ENCODE data around the gene CDH26. TPM values are rescaled to one million over a fixed set of nuclear protein-coding genes. Genes with fewer than 3 reads are reported as not detected.

CDH26 gene
- total and polyA plus RNA-seq, 10 of the 15 experiments (the other 5 are each of a cell fraction or from before 2014, with no cell fraction given): 0.03 to 0.19 (median 0.08) TPM; not detected in 4

- Histone ChIP-seq H3K79me2 (ENCODE audit: control insufficient read depth, insufficient read depth, low read length) (no peaks in the 10 kb centered on the region), H3K9ac (ENCODE audit: control insufficient read depth, insufficient read depth, low read length) (no peak overlapping the region), H3K4me1 (ENCODE audit: control insufficient read depth, insufficient read depth, low read length) (no peaks in the 10 kb centered on the region), H3K36me3 (ENCODE audit: control insufficient read depth in 2 of 2, insufficient read depth in 2 of 2, low read length in 1 of 2) (no peaks in the 10 kb centered on the region), H3K27me3 (replicated peaks in 1 of 2; ENCODE audit: control insufficient read depth in 2 of 2, insufficient read depth in 2 of 2, low read length in 1 of 2) (no peaks in the 10 kb centered on the region), H4K20me1 (ENCODE audit: control insufficient read depth, insufficient read depth) (no peaks in the 10 kb centered on the region), H3K27ac (ENCODE audit: control insufficient read depth, insufficient read depth) (no peak overlapping the region), H2AFZ (ENCODE audit: control insufficient read depth, low read depth, low read length) (no peak overlapping the region), H3K4me2 (ENCODE audit: control insufficient read depth, insufficient read depth) (no peak overlapping the region), H3K4me3 (no peak overlapping the region), H3K9me3 (replicated peaks; ENCODE audit: control insufficient read depth, insufficient read depth, low read length) (no peaks in the 10 kb centered on the region)
- ChIA-PET CTCF (no interaction called here), RAD21 (ENCODE audit: unreplicated experiment) (no interaction called here), POLR2A (no interaction called here), SMC1A (ENCODE audit: uncharacterized antibody, unreplicated experiment) (no interaction called here)
- ATAC-seq: no peak
- BruUV-seq (replicated peaks): no TSS peak
- in situ Hi-C loops (cut with MboI) (no loop called here), intact Hi-C loops (cut with micrococcal nuclease; ENCODE audit: unreplicated experiment) (no loop called here)
- DNase-seq (ENCODE audit: low read depth, low spot score): no peak
- FAIRE-seq: no peak
- WGBS (ENCODE audit: insufficient coverage, insufficient replicate concordance, low lambda C conversion rate, missing lambda C conversion rate): 90% methylated on average over 9 of the region's 9 CpGs
- TF ChIP-seq PAX8 (IDR thresholded peaks at IDR 0.05): no peak
- no peak for TF ChIP-seq STAT1 (conservative IDR thresholded peaks at IDR 0.05)
- no peak for TF ChIP-seq RAD21 (IDR thresholded peaks at IDR 0.05; ENCODE audit: insufficient read depth, low read depth, low read length)
- no peak for TF ChIP-seq EP300 (IDR thresholded peaks at IDR 0.05; ENCODE audit: borderline replicate concordance in 1 of 2, control insufficient read depth in 1 of 2, low read depth in 2 of 2, low read length in 2 of 2)
- TF ChIP-seq IKZF2 (IDR thresholded peaks at IDR 0.05): no peak
- no peak for TF ChIP-seq ATF7 (IDR thresholded peaks at IDR 0.05; ENCODE audit: low read depth)
- no peak for TF ChIP-seq SMC3 (IDR thresholded peaks at IDR 0.05; ENCODE audit: borderline replicate concordance, low read length)
- TF ChIP-seq ZNF207 (IDR thresholded peaks at IDR 0.05; ENCODE audit: borderline replicate concordance): no peak
- TF ChIP-seq NR2F1 (conservative IDR thresholded peaks at IDR 0.05): no peak
- TF ChIP-seq E4F1 (IDR thresholded peaks at IDR 0.05; ENCODE audit: borderline replicate concordance, partially characterized antibody): no peak
- TF ChIP-seq, protein P1, sequence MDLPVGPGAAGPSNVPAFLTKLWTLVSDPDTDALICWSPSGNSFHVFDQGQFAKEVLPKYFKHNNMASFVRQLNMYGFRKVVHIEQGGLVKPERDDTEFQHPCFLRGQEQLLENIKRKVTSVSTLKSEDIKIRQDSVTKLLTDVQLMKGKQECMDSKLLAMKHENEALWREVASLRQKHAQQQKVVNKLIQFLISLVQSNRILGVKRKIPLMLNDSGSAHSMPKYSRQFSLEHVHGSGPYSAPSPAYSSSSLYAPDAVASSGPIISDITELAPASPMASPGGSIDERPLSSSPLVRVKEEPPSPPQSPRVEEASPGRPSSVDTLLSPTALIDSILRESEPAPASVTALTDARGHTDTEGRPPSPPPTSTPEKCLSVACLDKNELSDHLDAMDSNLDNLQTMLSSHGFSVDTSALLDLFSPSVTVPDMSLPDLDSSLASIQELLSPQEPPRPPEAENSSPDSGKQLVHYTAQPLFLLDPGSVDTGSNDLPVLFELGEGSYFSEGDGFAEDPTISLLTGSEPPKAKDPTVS (IDR thresholded peaks at IDR 0.05; ENCODE audit: low read depth, low read length): no peak
- no peak for TF ChIP-seq ZZZ3 (IDR thresholded peaks at IDR 0.05; ENCODE audit: control insufficient read depth, insufficient read length, low read depth)
- TF ChIP-seq ZBTB4 (CRISPR knock-in tag; IDR thresholded peaks at IDR 0.05): no peak
- no peak for TF ChIP-seq NRF1 (conservative IDR thresholded peaks at IDR 0.05; ENCODE audit: low read depth, low read length)
- TF ChIP-seq USF1 (IDR thresholded peaks at IDR 0.05; ENCODE audit: borderline replicate concordance, extremely low read length, insufficient read depth, low read depth, low read length): no peak
- TF ChIP-seq EZH2 (IDR thresholded peaks at IDR 0.05; ENCODE audit: borderline replicate concordance, control insufficient read depth, low read depth, low read length): no peak
- no peak for TF ChIP-seq NFYB (IDR thresholded peaks at IDR 0.05; ENCODE audit: insufficient read depth, low read depth, low read length)
Measured at GRCh38 chr20:59983076-59983475, 24.9 kb downstream of the CDH26 start.
